ENCODE measurements around the gene NDUFAB1. TPM values are rescaled to one million over a fixed set of nuclear protein-coding genes. Genes with fewer than 3 reads are reported as not detected.

NDUFAB1 gene
- total RNA-seq, 1 donor from 2014 or later = 142 TPM

- H3K27me3 Mint-ChIP-seq (ENCODE audit: low read depth) = no peaks in the 10 kb centered on the region
- no peak overlapping the region for H3K27ac Mint-ChIP-seq
- no peaks in the 10 kb centered on the region for H3K9me3 Mint-ChIP-seq
- intact Hi-C loops (cut with micrococcal nuclease) = no loop called here
- no peaks in the 10 kb centered on the region for H3K4me1 Mint-ChIP-seq (ENCODE audit: low read depth)
- H3K4me3 Mint-ChIP-seq (ENCODE audit: low read depth) = no peak overlapping the region
- DNase-seq (ENCODE audit: low spot score) = no peak
- H3K36me3 Mint-ChIP-seq (ENCODE audit: low read depth) = peaks cover 47% of the 10 kb centered on the region
Measured at GRCh38 chr16:23579371-23579770, 16.7 kb downstream of the NDUFAB1 start.

- no peak for DNase-seq (ENCODE audit: low spot score)
- H3K9me3 Mint-ChIP-seq = no peaks in the 10 kb centered on the region
- H3K27me3 Mint-ChIP-seq (ENCODE audit: low read depth) = no peaks in the 10 kb centered on the region
- H3K36me3 Mint-ChIP-seq (ENCODE audit: low read depth) = peaks cover 43% of the 10 kb centered on the region
- intact Hi-C loops (cut with micrococcal nuclease) = no loop called here
- no peak overlapping the region for H3K4me3 Mint-ChIP-seq (ENCODE audit: low read depth)
- no peak overlapping the region for H3K27ac Mint-ChIP-seq
- H3K4me1 Mint-ChIP-seq (ENCODE audit: low read depth) = no peaks in the 10 kb centered on the region
Measured at GRCh38 chr16:23578101-23578830, 17.9 kb downstream of the NDUFAB1 start.

- H3K27ac Mint-ChIP-seq = no peak overlapping the region
- H3K4me3 Mint-ChIP-seq (ENCODE audit: low read depth) = no peak overlapping the region
- H3K36me3 Mint-ChIP-seq (ENCODE audit: low read depth) = peaks cover 44% of the 10 kb centered on the region
- DNase-seq (ENCODE audit: low spot score) = no peak
- H3K4me1 Mint-ChIP-seq (ENCODE audit: low read depth) = no peaks in the 10 kb centered on the region
- H3K27me3 Mint-ChIP-seq (ENCODE audit: low read depth) = no peaks in the 10 kb centered on the region
- no peaks in the 10 kb centered on the region for H3K9me3 Mint-ChIP-seq
- intact Hi-C loops (cut with micrococcal nuclease) = no loop called here
Measured at GRCh38 chr16:23577493-23577892, 18.6 kb downstream of the NDUFAB1 start.

GRCh38 chr16:23575834-23576233, 20.3 kb downstream of the NDUFAB1 start:
- H3K9me3 Mint-ChIP-seq = no peaks in the 10 kb centered on the region
- H3K27ac Mint-ChIP-seq = no peak overlapping the region
- no peak for DNase-seq (ENCODE audit: low spot score)
- H3K27me3 Mint-ChIP-seq (ENCODE audit: low read depth) = no peaks in the 10 kb centered on the region
- intact Hi-C loops (cut with micrococcal nuclease) = no loop called here
- H3K36me3 Mint-ChIP-seq (ENCODE audit: low read depth) = peaks cover 45% of the 10 kb centered on the region
- no peak overlapping the region for H3K4me3 Mint-ChIP-seq (ENCODE audit: low read depth)
- H3K4me1 Mint-ChIP-seq (ENCODE audit: low read depth) = no peaks in the 10 kb centered on the region

- H3K4me3 Mint-ChIP-seq (ENCODE audit: low read depth) = no peak overlapping the region
- H3K4me1 Mint-ChIP-seq (ENCODE audit: low read depth) = no peaks in the 10 kb centered on the region
- H3K36me3 Mint-ChIP-seq (ENCODE audit: low read depth) = peaks cover 42% of the 10 kb centered on the region
- H3K27ac Mint-ChIP-seq = no peak overlapping the region
- DNase-seq (ENCODE audit: low spot score) = no peak
- H3K9me3 Mint-ChIP-seq = no peaks in the 10 kb centered on the region
- intact Hi-C loops (cut with micrococcal nuclease) = no loop called here
- H3K27me3 Mint-ChIP-seq (ENCODE audit: low read depth) = no peaks in the 10 kb centered on the region
Measured at GRCh38 chr16:23573817-23574216, 22.3 kb downstream of the NDUFAB1 start.

- no peak overlapping the region for H3K4me3 Mint-ChIP-seq (ENCODE audit: low read depth)
- no peak overlapping the region for H3K27ac Mint-ChIP-seq
- DNase-seq (ENCODE audit: low spot score) = no peak
- no peaks in the 10 kb centered on the region for H3K27me3 Mint-ChIP-seq (ENCODE audit: low read depth)
- H3K9me3 Mint-ChIP-seq = no peaks in the 10 kb centered on the region
- peaks cover 44% of the 10 kb centered on the region for H3K36me3 Mint-ChIP-seq (ENCODE audit: low read depth)
- intact Hi-C loops (cut with micrococcal nuclease) = no loop called here
- H3K4me1 Mint-ChIP-seq (ENCODE audit: low read depth) = no peaks in the 10 kb centered on the region
Measured at GRCh38 chr16:23572394-23572793, 23.7 kb downstream of the NDUFAB1 start.

- Mint-ChIP-seq H3K36me3 (ENCODE audit: low read depth) (peaks cover 49% of the 10 kb centered on the region), H3K4me1 (ENCODE audit: low read depth) (no peaks in the 10 kb centered on the region), H3K4me3 (ENCODE audit: low read depth) (no peak overlapping the region), H3K9me3 (no peaks in the 10 kb centered on the region), H3K27ac (no peak overlapping the region), H3K27me3 (ENCODE audit: low read depth) (no peaks in the 10 kb centered on the region)
- intact Hi-C loops (cut with micrococcal nuclease) = no loop called here
- no peak for DNase-seq (ENCODE audit: low spot score)
Measured at GRCh38 chr16:23571895-23572294, 24.2 kb downstream of the NDUFAB1 start.

GRCh38 chr16:23570992-23571632, 25.0 kb downstream of the NDUFAB1 start:
- no peak overlapping the region for H3K4me3 Mint-ChIP-seq (ENCODE audit: low read depth)
- H3K27me3 Mint-ChIP-seq (ENCODE audit: low read depth) = no peaks in the 10 kb centered on the region
- no peaks in the 10 kb centered on the region for H3K9me3 Mint-ChIP-seq
- intact Hi-C loops (cut with micrococcal nuclease) = no loop called here
- H3K36me3 Mint-ChIP-seq (ENCODE audit: low read depth) = peaks cover 55% of the 10 kb centered on the region
- H3K4me1 Mint-ChIP-seq (ENCODE audit: low read depth) = no peaks in the 10 kb centered on the region
- no peak overlapping the region for H3K27ac Mint-ChIP-seq
- DNase-seq (ENCODE audit: low spot score) = no peak

GRCh38 chr16:23567602-23568001, 28.5 kb downstream of the NDUFAB1 start:
- no peaks in the 10 kb centered on the region for H3K9me3 Mint-ChIP-seq
- intact Hi-C loops (cut with micrococcal nuclease) = no loop called here
- no peak overlapping the region for H3K27ac Mint-ChIP-seq
- no peak for DNase-seq (ENCODE audit: low spot score)
- H3K27me3 Mint-ChIP-seq (ENCODE audit: low read depth) = no peaks in the 10 kb centered on the region
- H3K4me1 Mint-ChIP-seq (ENCODE audit: low read depth) = no peaks in the 10 kb centered on the region
- H3K4me3 Mint-ChIP-seq (ENCODE audit: low read depth) = no peak overlapping the region
- peaks cover 80% of the 10 kb centered on the region for H3K36me3 Mint-ChIP-seq (ENCODE audit: low read depth)

- intact Hi-C loops (cut with micrococcal nuclease) = no loop called here
- no peak overlapping the region for H3K4me3 Mint-ChIP-seq (ENCODE audit: low read depth)
- DNase-seq (ENCODE audit: low spot score) = no peak
- peaks cover 78% of the 10 kb centered on the region for H3K36me3 Mint-ChIP-seq (ENCODE audit: low read depth)
- H3K9me3 Mint-ChIP-seq = no peaks in the 10 kb centered on the region
- H3K27ac Mint-ChIP-seq = no peak overlapping the region
- no peaks in the 10 kb centered on the region for H3K27me3 Mint-ChIP-seq (ENCODE audit: low read depth)
- no peaks in the 10 kb centered on the region for H3K4me1 Mint-ChIP-seq (ENCODE audit: low read depth)
Measured at GRCh38 chr16:23566724-23567123, 29.4 kb downstream of the NDUFAB1 start.

- intact Hi-C loops (cut with micrococcal nuclease) = no loop called here
- peaks cover 78% of the 10 kb centered on the region for H3K36me3 Mint-ChIP-seq (ENCODE audit: low read depth)
Measured at GRCh38 chr16:23564575-23565363, 31.3 kb downstream of the NDUFAB1 start.

GRCh38 chr16:23563186-23563585, 32.9 kb downstream of the NDUFAB1 start:
- H3K4me3 Mint-ChIP-seq (ENCODE audit: low read depth) = no peak overlapping the region
- H3K27me3 Mint-ChIP-seq (ENCODE audit: low read depth) = no peaks in the 10 kb centered on the region
- DNase-seq (ENCODE audit: low spot score) = no peak
- peaks cover 17% of the 10 kb centered on the region for H3K4me1 Mint-ChIP-seq (ENCODE audit: low read depth)
- intact Hi-C loops (cut with micrococcal nuclease) = no loop called here
- no peak overlapping the region for H3K27ac Mint-ChIP-seq
- peaks cover 78% of the 10 kb centered on the region for H3K36me3 Mint-ChIP-seq (ENCODE audit: low read depth)
- H3K9me3 Mint-ChIP-seq = no peaks in the 10 kb centered on the region

More at GRCh38 chr16:23564575-23565363, 31.3 kb downstream of the NDUFAB1 start:
- Mint-ChIP-seq H3K9me3 (no peaks in the 10 kb centered on the region), H3K4me1 (ENCODE audit: low read depth) (peaks cover 7% of the 10 kb centered on the region), H3K27ac (no peak overlapping the region), H3K27me3 (ENCODE audit: low read depth) (no peaks in the 10 kb centered on the region), H3K4me3 (ENCODE audit: low read depth) (no peak overlapping the region)
- no peak for DNase-seq (ENCODE audit: low spot score)

- intact Hi-C loops (cut with micrococcal nuclease) = no loop called here
- H3K4me1 Mint-ChIP-seq (ENCODE audit: low read depth) = peaks cover 17% of the 10 kb centered on the region
- H3K36me3 Mint-ChIP-seq (ENCODE audit: low read depth) = peaks cover 71% of the 10 kb centered on the region
- no peak overlapping the region for H3K4me3 Mint-ChIP-seq (ENCODE audit: low read depth)
- H3K27me3 Mint-ChIP-seq (ENCODE audit: low read depth) = no peaks in the 10 kb centered on the region
- DNase-seq (ENCODE audit: low spot score) = no peak
- H3K27ac Mint-ChIP-seq = no peak overlapping the region
- H3K9me3 Mint-ChIP-seq = no peaks in the 10 kb centered on the region
Measured at GRCh38 chr16:23562505-23562904, 33.6 kb downstream of the NDUFAB1 start.

All from activated T-helper 2 cell treated with anti-CD3 and anti-CD28 coated beads, Interferon-gamma antibody, Interleukin-2, Interleukin-4, amounts not matched to agents 10 μg/mL and 5 μg/mL and 100 μg/mL, durations not matched to agents 14 hours and 24 hours and 36 hours (primary cell).